Sigmoid colon (tissue), 7 donors: ENCODE data around the gene NADK. TPM values are rescaled to one million over a fixed set of nuclear protein-coding genes. Genes with fewer than 3 reads are reported as not detected.

Experiments used
- DNase-seq: peaks from one replicate; pipeline ENCODE4 v3.0.0-alpha.2; 2019
- H3K27ac ChIP-seq, 4 donors: fragments of 200-600 bp; sonication (generic); one replicate each; pipeline ENCODE4 v1.5.1; 2016 to 2019; ENCODE audit warnings: mild to moderate bottlenecking in 1 of 4
- H3K27me3 ChIP-seq, 3 donors: fragments of 200-600 bp; sonication (generic); one replicate each; pipeline ENCODE4 v1.5.1; 2019; ENCODE audit warnings: mild to moderate bottlenecking in 1 of 3
- H3K36me3 ChIP-seq, 4 donors: fragments of 200-600 bp; sonication (generic); one replicate each; pipeline ENCODE4 v1.5.1; 2016 to 2019
- H3K4me1 ChIP-seq, 4 donors: fragments of 200-600 bp; sonication (generic); one replicate each; pipeline ENCODE4 v1.5.1; 2017 to 2019
- H3K4me3 ChIP-seq, 4 donors: fragments of 200-600 bp; sonication (generic); one replicate each; pipeline ENCODE4 v1.5.1; 2017 to 2019; ENCODE audit warnings: mild to moderate bottlenecking in 2 of 4, moderate library complexity in 1 of 4
- H3K9me3 ChIP-seq, 4 donors: fragments of 200-600 bp in 3 of 4; sonication (generic) in 3 of 4; one replicate each; pipeline versions ENCODE4 v1.5.1 to v1.6.1; 2013 to 2019
- EP300 ChIP-seq, 4 donors: sonication (generic); formaldehyde crosslinking; IDR thresholded peaks; one replicate each; pipeline ENCODE4 v1.6.1; 2017; ENCODE audit warnings: antibody characterized with exemption in 4 of 4
- POLR2A ChIP-seq, 2 donors: fragments of 450-650 bp; IDR thresholded peaks; one replicate each; pipeline ENCODE4 v1.6.1; 2016; ENCODE audit warnings: antibody characterized with exemption in 2 of 2, mild to moderate bottlenecking in 2 of 2, moderate library complexity in 2 of 2
- POLR2AphosphoS5 ChIP-seq, 4 donors: sonication (generic); formaldehyde crosslinking; IDR thresholded peaks; one replicate each; pipeline ENCODE4 v1.6.1; 2017; ENCODE audit warnings: antibody characterized with exemption in 4 of 4
- WGBS, 2 donors: extraction: QIAGEN DNeasy Blood & Tissue Kit; methylation state at CpG; one replicate each; pipeline ENCODE4 v1.1.7; 2013; 5-methylcytosine and 5-hydroxymethylcytosine counted together
- intact Hi-C: fragments of 100-400 bp; cut with DNase I; formaldehyde crosslinking; loops from one replicate; pipeline ENCODE4 v1.15.1; 2023
- polyA plus RNA-seq, 3 donors: library from polyadenylated mRNA; stranded (reverse); fragments of 200-250 nt; gene quantifications; one replicate each; pipeline ENCODE4 v1.2.3, GENCODE V29; 2013
- total RNA-seq, 4 donors: library from RNA; depleted of rRNA; stranded (reverse); fragments of >200 nt; gene quantifications; one replicate each; pipeline ENCODE4 v1.1.0, GENCODE V29; 2016
- TF ChIP-seq, protein P1 (sequence below), 4 experiments: fragments of 450-650 bp in 3 of 4; fragments of 200-600 bp in 1 of 4; IDR thresholded peaks; one replicate each; pipeline ENCODE4 v1.5.1; 2016 to 2019; ENCODE audit warnings: antibody characterized with exemption in 4 of 4, mild to moderate bottlenecking in 3 of 4, moderate library complexity in 2 of 4
- donor health status: healthy with polysubstance abuse.
- donor health status: Bipolar disorder and iron deficiency.
- donor health status: healthy.

NADK gene
- total and polyA plus RNA-seq, 7 donors = 34.9 to 121 (median 66.7) TPM

GRCh38 chr1:1806890-1807289 lies 28.6 kb upstream of the NADK start:
- Histone ChIP-seq H3K27me3 (no peaks in the 10 kb centered on the region), H3K4me1 (no peaks in the 10 kb centered on the region), H3K4me3 (no peak overlapping the region), H3K36me3 (peaks cover 0 to 75% (median 36%) of the 10 kb centered on the region in 4 donors), H3K27ac (no peak overlapping the region), H3K9me3 (no peaks in the 10 kb centered on the region)
- TF ChIP-seq POLR2AphosphoS5 (IDR thresholded peaks at IDR 0.05) (no peak), POLR2A (IDR thresholded peaks at IDR 0.05) (no peak), EP300 (IDR thresholded peaks at IDR 0.05) (no peak)
- TF ChIP-seq, protein P1, sequence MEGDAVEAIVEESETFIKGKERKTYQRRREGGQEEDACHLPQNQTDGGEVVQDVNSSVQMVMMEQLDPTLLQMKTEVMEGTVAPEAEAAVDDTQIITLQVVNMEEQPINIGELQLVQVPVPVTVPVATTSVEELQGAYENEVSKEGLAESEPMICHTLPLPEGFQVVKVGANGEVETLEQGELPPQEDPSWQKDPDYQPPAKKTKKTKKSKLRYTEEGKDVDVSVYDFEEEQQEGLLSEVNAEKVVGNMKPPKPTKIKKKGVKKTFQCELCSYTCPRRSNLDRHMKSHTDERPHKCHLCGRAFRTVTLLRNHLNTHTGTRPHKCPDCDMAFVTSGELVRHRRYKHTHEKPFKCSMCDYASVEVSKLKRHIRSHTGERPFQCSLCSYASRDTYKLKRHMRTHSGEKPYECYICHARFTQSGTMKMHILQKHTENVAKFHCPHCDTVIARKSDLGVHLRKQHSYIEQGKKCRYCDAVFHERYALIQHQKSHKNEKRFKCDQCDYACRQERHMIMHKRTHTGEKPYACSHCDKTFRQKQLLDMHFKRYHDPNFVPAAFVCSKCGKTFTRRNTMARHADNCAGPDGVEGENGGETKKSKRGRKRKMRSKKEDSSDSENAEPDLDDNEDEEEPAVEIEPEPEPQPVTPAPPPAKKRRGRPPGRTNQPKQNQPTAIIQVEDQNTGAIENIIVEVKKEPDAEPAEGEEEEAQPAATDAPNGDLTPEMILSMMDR (IDR thresholded peaks at IDR 0.05) = no peak
- DNase-seq = no peak
- intact Hi-C loops = no loop called here
- WGBS, 2 donors = 86 to 95% methylated on average over 2 of the region's 2 CpGs

- no peaks in the 10 kb centered on the region for H3K27me3 ChIP-seq
- H3K36me3 ChIP-seq = peaks cover 0 to 70% (median 30%) of the 10 kb centered on the region in 4 donors
- no peak overlapping the region for H3K27ac ChIP-seq
- H3K4me3 ChIP-seq = no peak overlapping the region
- WGBS, 2 donors = 97 to 98% methylated on average over 8 of the region's 8 CpGs
- intact Hi-C loops = no loop called here
- H3K9me3 ChIP-seq = no peaks in the 10 kb centered on the region
- H3K4me1 ChIP-seq = peaks cover 0 to 7% (median 0%) of the 10 kb centered on the region in 4 donors
- TF ChIP-seq, protein P1 (IDR thresholded peaks at IDR 0.05) = no peak
- no peak for TF ChIP-seq POLR2A (IDR thresholded peaks at IDR 0.05)
- TF ChIP-seq EP300 (IDR thresholded peaks at IDR 0.05) = no peak
- TF ChIP-seq POLR2AphosphoS5 (IDR thresholded peaks at IDR 0.05) = no peak
- DNase-seq = peak; percentile 54
These were observed 26.0 kb upstream of the NADK start for GRCh38 chr1:1804301-1804700.

DNA sequence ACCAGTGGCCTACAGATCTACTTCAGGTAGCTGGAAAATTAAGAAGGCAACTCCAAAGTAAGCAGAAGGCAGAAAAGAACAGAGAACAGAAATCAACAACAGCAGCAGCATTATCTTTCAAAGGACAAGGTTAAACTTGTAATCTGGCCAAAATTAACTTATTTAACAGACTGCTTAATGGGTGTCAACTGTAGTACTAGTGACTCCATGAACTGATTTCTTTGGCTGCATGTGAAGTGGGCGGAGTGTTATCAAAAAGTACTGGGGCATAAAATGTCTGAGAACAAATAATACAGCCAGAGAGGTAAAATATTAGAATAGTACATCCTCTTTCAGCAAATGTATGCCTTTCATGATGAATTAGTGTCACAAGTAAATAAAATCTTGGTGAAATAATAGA lies 24.6 kb upstream of the NADK start:
- TF ChIP-seq, protein P1 (IDR thresholded peaks at IDR 0.05) = no peak
- TF ChIP-seq EP300 (IDR thresholded peaks at IDR 0.05) = no peak
- TF ChIP-seq POLR2A (IDR thresholded peaks at IDR 0.05) = no peak
- TF ChIP-seq POLR2AphosphoS5 (IDR thresholded peaks at IDR 0.05) = no peak
- peaks cover 0 to 65% (median 33%) of the 10 kb centered on the region in 4 donors for H3K36me3 ChIP-seq
- WGBS, 2 donors = 96 to 98% methylated on average over 1 of the region's 1 CpG

DNA sequence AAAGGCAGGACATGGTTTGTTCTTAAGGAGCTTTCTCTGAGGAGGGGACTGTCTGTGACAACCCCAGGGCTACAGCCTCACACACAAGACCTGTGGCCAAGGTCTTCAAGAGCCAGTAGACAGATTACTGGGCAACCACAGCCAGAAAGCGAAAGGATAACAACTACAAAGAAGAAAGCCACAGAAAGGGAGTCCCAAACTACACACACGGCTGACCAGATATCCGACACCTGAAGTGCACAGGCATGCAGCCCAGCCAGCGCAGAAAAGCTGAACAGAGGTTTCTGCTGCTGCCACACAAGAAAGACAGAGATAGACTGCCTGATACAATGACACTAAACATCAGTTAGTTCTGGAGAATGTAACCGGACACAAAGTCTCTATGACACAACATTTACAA lies 21.4 kb upstream of the NADK start:
- no peaks in the 10 kb centered on the region for H3K9me3 ChIP-seq
- no peak overlapping the region for H3K4me3 ChIP-seq
- WGBS, 2 donors = 86 to 92% methylated on average over 5 of the region's 5 CpGs
- no peak overlapping the region for H3K27ac ChIP-seq
- DNase-seq = no peak
- H3K36me3 ChIP-seq = peaks cover 5 to 74% (median 37%) of the 10 kb centered on the region in 4 donors
- H3K4me1 ChIP-seq = peaks cover 0 to 7% (median 0%) of the 10 kb centered on the region in 4 donors
- no peak for TF ChIP-seq EP300 (IDR thresholded peaks at IDR 0.05)
- no peak for TF ChIP-seq POLR2AphosphoS5 (IDR thresholded peaks at IDR 0.05)
- no peak for TF ChIP-seq POLR2A (IDR thresholded peaks at IDR 0.05)
- TF ChIP-seq, protein P1 (IDR thresholded peaks at IDR 0.05) = no peak
- intact Hi-C loops = no loop called here
- H3K27me3 ChIP-seq = no peaks in the 10 kb centered on the region

More for the DNA sequence above, 24.6 kb upstream of the NADK start:
- H3K9me3 ChIP-seq = no peaks in the 10 kb centered on the region
- no peak overlapping the region for H3K27ac ChIP-seq
- H3K4me3 ChIP-seq = no peak overlapping the region
- H3K27me3 ChIP-seq = no peaks in the 10 kb centered on the region
- DNase-seq = no peak
- peaks cover 0 to 7% (median 0%) of the 10 kb centered on the region in 4 donors for H3K4me1 ChIP-seq
- intact Hi-C loops = no loop called here
